GM13976 (cell line): ENCODE data around the gene CP.

Experiments
- DNase-seq: peaks from one replicate; pipeline ENCODE4 v3.0.0; 2012; ENCODE audit warnings: low spot score
- in situ Hi-C: fragments of 300-500 bp; cut with MboI; formaldehyde crosslinking; loops from one replicate; pipeline ENCODE4 v1.12.0; 2022; ENCODE audit warnings: low sequenced_read_pairs, mixed read lengths, inconsistent platforms; ENCODE audit not compliant: unreplicated experiment
- TF ChIP-seq, protein P1 (sequence below): IDR thresholded peaks from 2 replicates; pipeline ENCODE4 v1.5.1; 2012; ENCODE audit warnings: borderline replicate concordance, mild to moderate bottlenecking; ENCODE audit not compliant: insufficient read depth; ENCODE audit errors: extremely low read depth, missing control alignments, control extremely low read depth

Gene CP

DNA sequence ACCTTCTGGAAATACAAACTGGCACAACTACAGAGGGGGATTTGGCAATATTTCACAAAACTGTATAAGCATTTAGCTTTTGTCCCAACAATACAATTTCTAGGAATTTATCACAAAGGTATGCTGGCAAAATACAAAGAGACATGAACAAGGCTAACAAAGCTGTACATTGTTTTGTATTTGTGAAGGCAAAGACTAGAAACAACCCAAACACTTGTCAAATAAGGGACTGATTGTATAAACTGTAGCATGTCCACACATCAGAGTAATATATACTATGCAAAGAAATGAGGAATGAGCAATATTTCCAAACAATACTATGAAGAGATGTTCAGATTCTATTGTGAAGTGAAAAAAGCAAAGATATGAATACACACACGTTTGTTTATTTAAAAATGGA is 26.4 kb downstream of the CP start:
- in situ Hi-C loops, result no loop called here
- no peak for DNase-seq
- TF ChIP-seq, protein P1, sequence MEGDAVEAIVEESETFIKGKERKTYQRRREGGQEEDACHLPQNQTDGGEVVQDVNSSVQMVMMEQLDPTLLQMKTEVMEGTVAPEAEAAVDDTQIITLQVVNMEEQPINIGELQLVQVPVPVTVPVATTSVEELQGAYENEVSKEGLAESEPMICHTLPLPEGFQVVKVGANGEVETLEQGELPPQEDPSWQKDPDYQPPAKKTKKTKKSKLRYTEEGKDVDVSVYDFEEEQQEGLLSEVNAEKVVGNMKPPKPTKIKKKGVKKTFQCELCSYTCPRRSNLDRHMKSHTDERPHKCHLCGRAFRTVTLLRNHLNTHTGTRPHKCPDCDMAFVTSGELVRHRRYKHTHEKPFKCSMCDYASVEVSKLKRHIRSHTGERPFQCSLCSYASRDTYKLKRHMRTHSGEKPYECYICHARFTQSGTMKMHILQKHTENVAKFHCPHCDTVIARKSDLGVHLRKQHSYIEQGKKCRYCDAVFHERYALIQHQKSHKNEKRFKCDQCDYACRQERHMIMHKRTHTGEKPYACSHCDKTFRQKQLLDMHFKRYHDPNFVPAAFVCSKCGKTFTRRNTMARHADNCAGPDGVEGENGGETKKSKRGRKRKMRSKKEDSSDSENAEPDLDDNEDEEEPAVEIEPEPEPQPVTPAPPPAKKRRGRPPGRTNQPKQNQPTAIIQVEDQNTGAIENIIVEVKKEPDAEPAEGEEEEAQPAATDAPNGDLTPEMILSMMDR, result no peak

DNA sequence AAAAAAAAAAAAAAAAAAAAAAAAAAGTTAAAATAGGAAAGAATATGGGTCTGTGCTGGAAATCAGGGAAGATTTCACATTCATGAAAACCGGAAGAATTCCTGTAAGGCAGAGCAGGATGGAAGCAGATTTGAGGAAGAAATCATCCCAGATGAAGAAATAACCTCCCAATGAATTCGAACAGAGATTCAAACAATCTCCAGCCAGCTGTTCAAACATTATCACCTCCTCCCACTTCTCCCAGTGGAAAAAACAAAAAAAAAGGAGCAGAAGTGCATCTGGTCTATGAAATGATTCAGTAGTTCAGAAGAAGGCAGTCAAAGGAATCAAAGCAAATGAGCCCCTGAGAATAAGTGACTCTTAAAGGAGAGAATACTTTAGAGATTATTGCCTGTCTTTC is 33.1 kb downstream of the CP start:
- TF ChIP-seq, protein P1, result no peak
- DNase-seq, result no peak
- in situ Hi-C loops, result no loop called here

DNA sequence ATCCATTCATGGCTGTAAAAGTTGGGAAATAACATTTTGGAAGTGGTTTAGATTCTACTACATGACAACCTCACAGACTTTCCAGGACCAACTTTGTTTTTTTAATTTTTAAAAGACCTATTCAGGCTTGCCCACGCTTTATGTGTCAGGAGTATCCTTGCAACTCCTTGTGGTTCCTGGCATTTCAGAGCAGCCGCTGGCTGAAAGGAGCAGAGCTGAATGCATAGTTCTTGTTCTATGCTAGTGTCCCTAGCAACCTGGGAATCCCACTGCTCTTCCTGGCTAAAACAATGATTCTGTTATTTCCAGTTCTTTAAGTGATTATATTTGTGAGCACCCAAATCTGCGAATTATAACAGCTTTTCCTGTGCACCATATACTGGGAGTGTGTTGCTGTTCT is 34.9 kb downstream of the CP start:
- no peak for DNase-seq
- in situ Hi-C loops, result no loop called here
- TF ChIP-seq, protein P1, result no peak

DNA sequence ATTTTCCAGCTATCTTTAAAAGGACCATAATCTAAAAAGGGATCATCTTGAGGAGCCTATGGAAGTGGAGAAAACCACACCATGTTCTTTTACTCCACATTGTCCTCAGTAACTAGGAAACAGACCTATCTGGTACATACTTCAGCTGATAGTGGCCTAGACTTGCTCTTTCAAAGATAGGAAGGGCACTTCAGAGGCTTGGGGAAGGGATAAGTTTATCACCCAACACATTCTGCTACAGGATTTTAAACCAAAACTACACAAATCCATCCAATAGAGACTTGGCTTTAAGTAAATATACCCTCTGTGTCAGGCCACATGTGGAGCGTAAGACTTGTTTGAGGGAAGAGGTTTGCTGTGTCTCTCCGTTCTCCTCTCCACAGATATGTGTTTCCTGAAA is 35.4 kb downstream of the CP start:
- DNase-seq, result no peak
- in situ Hi-C loops, result no loop called here

DNA sequence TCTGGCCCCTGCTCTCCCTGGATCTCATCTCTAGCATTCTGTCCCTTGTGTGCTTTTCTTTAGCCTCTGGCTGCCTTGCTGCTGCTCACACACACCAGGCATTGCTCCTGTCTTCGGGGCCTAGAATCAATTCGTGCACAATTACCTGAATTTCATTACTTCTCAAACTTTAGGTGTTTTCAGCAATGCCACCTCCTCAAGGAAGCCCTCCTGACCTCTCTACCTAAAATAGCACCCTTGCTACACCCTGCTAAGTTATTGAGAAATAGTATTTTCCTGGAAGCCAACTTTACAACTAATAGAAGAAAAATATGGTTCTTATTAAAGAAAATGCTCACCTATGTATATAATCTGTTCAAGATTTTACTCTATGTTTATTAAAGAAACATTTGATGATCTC is 40.4 kb downstream of the CP start:
- no peak for DNase-seq
- in situ Hi-C loops, result no loop called here
- TF ChIP-seq, protein P1, result no peak

More for the DNA sequence above, 35.4 kb downstream of the CP start:
- TF ChIP-seq, protein P1, result no peak

DNA sequence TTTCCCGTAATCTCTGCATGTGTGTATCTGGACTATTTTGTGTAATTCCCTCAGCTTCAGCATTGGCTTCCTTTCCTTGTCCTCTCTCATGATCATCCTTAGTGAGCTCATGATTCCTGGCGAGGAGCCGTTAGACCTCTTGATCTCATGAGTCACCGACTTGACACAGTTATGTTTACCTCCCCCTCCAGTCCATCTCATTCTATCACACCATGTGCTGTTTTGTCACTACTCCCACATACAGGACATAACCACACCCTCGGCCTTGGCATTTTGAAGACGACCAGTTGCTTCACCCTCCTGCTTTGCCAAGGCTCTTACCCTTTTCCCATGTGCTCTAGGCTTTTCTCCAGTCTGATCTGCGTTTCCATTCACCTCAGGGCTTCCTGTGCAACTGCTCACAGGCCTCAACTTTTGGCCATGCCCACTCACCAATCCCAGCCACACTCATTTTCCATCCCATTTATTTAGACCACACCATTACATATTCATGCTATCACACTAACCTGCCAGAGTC is 41.5 kb downstream of the CP start:
- in situ Hi-C loops, result no loop called here
- TF ChIP-seq, protein P1, result no peak
- DNase-seq, result no peak

DNA sequence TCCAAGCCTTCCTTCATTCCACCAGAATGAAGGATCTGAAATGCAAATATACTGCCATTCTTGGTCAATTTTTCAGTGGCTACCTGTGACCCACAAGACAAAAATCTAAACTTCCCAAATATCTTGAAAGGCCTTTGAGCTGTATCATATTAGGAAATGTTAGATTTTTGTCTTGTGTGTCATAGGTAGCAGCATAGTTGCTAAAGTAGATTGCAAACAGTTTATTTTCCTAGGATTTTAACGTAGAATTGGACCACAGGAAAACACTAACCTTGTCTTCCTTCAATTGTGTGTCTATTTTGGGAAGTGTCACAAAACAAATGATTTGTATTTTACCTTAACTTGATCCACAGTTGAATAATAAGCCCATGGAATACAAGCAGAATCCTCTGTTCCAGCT is 42.4 kb downstream of the CP start:
- in situ Hi-C loops, result no loop called here
- DNase-seq, result no peak
- TF ChIP-seq, protein P1, result no peak
